HG03060 (cell line): ENCODE measurements around the gene COL25A1.
"Not testable (repeated sequence)": the region's sequence is repeated elsewhere in the genome, so short reads cannot be mapped to it uniquely, and the experiment has no call there.

ENCODE experiments used
- ATAC-seq: cut with Tn5 transposase; IDR thresholded peaks from one replicate; pipeline ENCODE4 v1.9.1; 2021; ENCODE audit warnings: low read depth, moderate number of reproducible peaks; ENCODE audit not compliant: unreplicated experiment

The COL25A1 gene

GRCh38 chr4:109072595-109072994 is 229.9 kb downstream of the COL25A1 start:
- no peak for ATAC-seq

GRCh38 chr4:109070677-109071076 is 231.8 kb downstream of the COL25A1 start:
- not testable (repeated sequence) for ATAC-seq

- ATAC-seq, result no peak
Measured at GRCh38 chr4:109067508-109068235, 234.8 kb downstream of the COL25A1 start.

- ATAC-seq, result no peak
Measured at GRCh38 chr4:109065006-109065405, 237.5 kb downstream of the COL25A1 start.

GRCh38 chr4:109053257-109053656 is 249.2 kb downstream of the COL25A1 start:
- no peak for ATAC-seq

GRCh38 chr4:109052821-109053220 is 249.6 kb downstream of the COL25A1 start:
- no peak for ATAC-seq

- no peak for ATAC-seq
Measured at GRCh38 chr4:109051054-109051453, 251.4 kb downstream of the COL25A1 start.

- no peak for ATAC-seq
Measured at GRCh38 chr4:109049926-109050325, 252.5 kb downstream of the COL25A1 start.

- no peak for ATAC-seq
Measured at GRCh38 chr4:109046471-109047201, 255.8 kb downstream of the COL25A1 start.

GRCh38 chr4:109044431-109044830 is 258.0 kb downstream of the COL25A1 start:
- no peak for ATAC-seq

GRCh38 chr4:109043286-109043685 is 259.2 kb downstream of the COL25A1 start:
- no peak for ATAC-seq

GRCh38 chr4:109041463-109042360 is 260.7 kb downstream of the COL25A1 start:
- ATAC-seq, result no peak

- ATAC-seq, result no peak
Measured at GRCh38 chr4:109040441-109040840, 262.0 kb downstream of the COL25A1 start.

- ATAC-seq, result no peak
Measured at GRCh38 chr4:109037026-109037425, 265.4 kb downstream of the COL25A1 start.

- ATAC-seq, result no peak
Measured at GRCh38 chr4:109033993-109034392, 268.5 kb downstream of the COL25A1 start.

GRCh38 chr4:109032671-109033070 is 269.8 kb downstream of the COL25A1 start:
- ATAC-seq, result no peak

- ATAC-seq, result no peak
Measured at GRCh38 chr4:109029987-109030386, 272.5 kb downstream of the COL25A1 start.

GRCh38 chr4:109027016-109027500 is 275.4 kb downstream of the COL25A1 start:
- ATAC-seq, result no peak

- no peak for ATAC-seq
Measured at GRCh38 chr4:109026588-109026987, 275.9 kb downstream of the COL25A1 start.

GRCh38 chr4:109025471-109026076 is 276.9 kb downstream of the COL25A1 start:
- no peak for ATAC-seq
